Skin of body (tissue), 1 donor: Measurements from ENCODE around the gene CTLA4. TPM values are rescaled to one million over a fixed set of nuclear protein-coding genes. Genes with fewer than 3 reads are reported as not detected.

ENCODE experiments used
- total RNA-seq: library from RNA; depleted of rRNA; stranded (reverse); fragments of >200 nt; gene quantifications from one replicate; pipeline ENCODE4 v1.2.3, GENCODE V29; 2014

The CTLA4 gene
- total RNA-seq, 1 donor from 2014 or later: 0.20 TPM

Other genes starting within 250 kb of the CTLA4 start
- 5.5 TPM for gene CD28, start 161.1 kb upstream of the CTLA4 start, total RNA-seq
- gene ICOS, start 69.0 kb downstream of the CTLA4 start, total RNA-seq: 0.49 TPM